ENCODE data around the gene FRMPD1.

Gene FRMPD1

DNA sequence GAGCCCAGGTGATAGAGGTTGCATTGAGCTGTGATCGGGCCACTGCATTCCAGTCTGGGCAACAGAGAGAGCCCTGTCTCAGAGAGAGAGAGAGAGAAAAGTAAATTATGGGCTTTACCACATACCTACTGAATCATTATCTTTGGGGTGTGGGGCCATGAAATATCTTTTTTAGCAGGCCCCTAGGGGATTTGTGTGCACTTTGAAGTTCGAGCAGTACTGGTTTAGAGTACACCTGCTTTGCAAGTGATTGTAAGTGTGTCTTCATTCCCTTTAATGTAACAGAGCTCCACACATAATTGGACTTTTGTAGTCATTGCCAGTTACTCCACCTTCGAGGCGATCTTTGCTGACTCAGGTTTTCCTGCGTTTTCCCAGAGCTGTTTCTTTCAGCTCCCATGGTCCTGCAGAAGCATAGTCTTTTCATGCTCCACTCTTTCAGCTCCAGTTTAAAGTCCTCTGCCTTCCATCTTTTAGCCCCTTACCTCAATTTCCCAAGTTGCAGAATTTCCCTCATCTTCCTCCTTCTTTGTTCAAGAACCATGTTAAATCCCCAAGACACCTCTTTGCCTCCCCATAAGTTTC lies 24.0 kb upstream of the FRMPD1 start:
- no peak for DNase-seq (ENCODE audit: low read depth in 2 of 2)

DNA sequence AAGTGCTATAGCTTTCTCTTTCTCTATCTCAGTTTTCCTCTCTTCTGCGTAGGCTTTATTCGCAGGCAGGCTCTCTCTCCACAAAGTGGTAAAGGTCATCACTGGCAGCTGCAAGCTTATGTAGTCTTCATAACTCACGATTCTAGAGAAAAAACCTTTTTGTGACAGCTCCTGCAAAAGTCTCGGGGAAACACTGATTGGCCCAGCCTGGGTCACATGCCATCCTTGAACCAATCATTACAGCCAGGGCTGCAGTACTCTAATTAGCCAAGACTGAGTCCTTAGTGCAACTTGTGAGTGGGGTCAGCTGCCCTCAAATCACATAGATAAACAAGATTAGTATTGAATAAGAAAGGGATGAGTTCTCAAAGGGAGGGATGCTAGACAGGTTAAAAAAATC lies 18.3 kb upstream of the FRMPD1 start:
- DNase-seq (ENCODE audit: low read depth in 2 of 2), result no peak

DNA sequence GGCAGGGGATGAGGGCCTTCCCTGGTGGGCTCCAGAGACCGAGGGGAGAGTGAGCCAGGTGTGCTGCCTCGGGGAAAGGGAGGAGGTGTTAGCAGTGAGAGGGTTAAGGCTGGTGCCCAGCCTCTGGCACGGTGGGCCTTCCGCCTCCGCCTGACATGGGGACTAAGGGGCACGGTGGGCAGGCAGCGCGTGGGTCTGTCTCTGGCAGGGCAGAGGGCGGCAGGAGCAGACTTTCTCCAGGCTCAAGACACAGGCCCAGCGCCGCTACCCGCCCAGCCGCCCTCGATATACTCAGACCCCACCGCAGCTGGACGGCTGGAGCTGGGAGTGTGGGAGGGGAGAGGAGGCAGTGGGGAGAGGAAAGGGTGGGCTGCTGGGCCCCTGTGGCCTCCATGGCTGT lies 14.9 kb upstream of the FRMPD1 start:
- no peak for DNase-seq (ENCODE audit: low read depth in 2 of 2)

- no peak for DNase-seq (ENCODE audit: low read depth in 2 of 2)
Measured at GRCh38 chr9:37636511-37637448, 14.0 kb upstream of the FRMPD1 start.

DNA sequence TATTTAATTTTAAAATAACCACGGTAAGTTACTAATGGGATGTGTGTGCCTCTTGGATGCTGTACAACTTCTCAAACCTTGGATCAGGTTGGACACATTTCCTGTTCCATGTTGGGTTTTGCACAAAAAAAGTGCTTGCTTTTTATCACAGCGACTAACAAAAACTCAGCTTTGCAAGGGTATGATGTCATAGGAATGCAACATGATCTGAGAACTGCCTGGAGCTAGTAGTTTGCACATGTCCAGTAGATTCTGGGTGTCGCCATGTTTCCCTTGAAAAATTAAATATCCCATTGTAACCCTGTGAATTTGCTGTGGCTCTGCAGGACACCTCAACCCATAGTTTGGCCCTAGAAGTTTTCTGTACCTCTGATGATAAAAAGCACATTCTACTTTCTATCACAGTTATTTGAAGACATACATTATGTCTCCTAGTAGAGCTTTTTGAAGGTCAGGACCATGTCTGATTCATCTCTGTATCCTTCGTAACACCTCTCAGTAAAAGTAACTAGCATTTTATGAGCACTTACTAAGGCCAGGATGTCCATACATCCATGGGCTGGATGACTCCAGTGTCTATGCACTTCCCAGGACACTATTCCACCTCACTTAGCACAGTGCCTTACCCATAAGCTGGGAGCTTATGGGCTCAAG lies 11.5 kb upstream of the FRMPD1 start:
- DNase-seq (ENCODE audit: low read depth in 2 of 2), result no peak

- no peak for DNase-seq (ENCODE audit: low read depth in 2 of 2)
Measured at GRCh38 chr9:37639841-37640240, 10.9 kb upstream of the FRMPD1 start.

GRCh38 chr9:37640246-37640645 lies 10.5 kb upstream of the FRMPD1 start:
- DNase-seq (ENCODE audit: low read depth in 2 of 2), result no peak

GRCh38 chr9:37641331-37641730 lies 9.4 kb upstream of the FRMPD1 start:
- no peak for DNase-seq (ENCODE audit: low read depth in 2 of 2)

DNA sequence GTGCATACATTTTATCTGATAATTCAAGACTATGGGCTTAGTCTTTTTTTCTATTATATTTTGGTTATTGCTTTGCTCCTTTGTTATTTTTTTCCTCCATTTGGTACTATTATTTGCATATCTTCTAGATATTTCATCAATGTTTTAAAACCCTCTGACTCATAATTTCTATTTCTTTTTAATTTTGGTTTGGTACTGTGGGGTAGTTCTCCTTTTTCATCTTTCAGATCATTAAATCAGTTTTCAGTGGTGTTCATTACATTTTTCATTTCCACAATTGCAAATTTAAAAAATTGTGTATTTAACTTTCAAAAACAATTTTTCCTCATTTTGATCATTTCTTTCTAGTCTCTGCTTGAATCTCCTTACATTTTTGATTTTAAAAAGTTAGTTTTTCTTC lies 7.5 kb upstream of the FRMPD1 start:
- DNase-seq (ENCODE audit: low read depth in 2 of 2), result no peak

- DNase-seq (ENCODE audit: low read depth in 2 of 2), result no peak
Measured at GRCh38 chr9:37645903-37646506, 4.7 kb upstream of the FRMPD1 start.

DNA sequence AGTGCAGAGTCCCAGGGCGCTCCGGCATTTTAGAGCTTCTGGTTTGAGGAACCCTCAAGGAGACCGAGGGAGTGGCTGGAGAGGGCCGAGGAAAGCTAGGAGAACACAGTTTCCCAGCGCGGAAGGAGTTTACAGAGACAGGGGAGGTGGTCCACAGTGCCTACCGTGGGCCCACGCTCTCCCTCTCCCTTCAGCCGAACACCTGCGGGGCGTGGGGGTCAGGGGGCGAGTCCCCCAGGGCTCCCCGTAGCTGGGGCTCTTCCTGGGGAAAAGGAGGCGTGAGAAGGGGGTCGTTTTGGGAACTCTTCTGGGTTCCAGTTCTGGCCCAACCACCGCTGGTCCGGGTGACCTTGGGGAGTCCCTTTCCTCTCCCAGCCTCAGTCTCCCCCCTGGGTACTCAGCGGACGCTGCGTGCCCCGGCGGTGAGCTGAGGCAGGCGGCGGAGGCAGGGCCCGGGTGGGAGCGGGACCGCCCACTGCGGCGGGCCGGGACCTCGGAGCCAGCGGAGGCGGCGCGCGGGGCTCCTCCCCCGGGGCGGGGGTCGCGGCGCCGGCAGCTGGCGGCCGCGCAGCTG lies 368 bp upstream of the FRMPD1 start:
- no peak for DNase-seq (ENCODE audit: low read depth in 2 of 2)

DNA sequence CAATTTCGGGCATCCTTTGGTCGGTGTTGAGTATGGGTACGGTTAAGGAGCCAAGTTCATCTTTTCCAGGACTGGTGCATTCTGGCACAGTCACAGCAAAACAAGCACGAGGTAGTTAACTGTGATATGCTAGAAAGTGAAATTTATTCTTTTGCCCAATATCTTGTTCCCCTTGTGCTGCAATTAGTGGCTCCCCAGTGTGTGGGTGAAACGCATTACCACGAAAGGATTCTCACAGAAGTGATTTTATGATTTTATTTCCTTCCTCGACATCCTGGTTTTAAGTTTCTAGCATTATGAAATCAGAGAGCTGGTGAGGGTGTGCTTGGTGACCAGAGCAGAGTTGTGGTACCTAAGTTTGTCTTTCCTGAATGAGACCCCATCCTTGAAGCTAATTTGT lies 1.5 kb downstream of the FRMPD1 start:
- DNase-seq (ENCODE audit: low read depth in 2 of 2), result no peak

DNA sequence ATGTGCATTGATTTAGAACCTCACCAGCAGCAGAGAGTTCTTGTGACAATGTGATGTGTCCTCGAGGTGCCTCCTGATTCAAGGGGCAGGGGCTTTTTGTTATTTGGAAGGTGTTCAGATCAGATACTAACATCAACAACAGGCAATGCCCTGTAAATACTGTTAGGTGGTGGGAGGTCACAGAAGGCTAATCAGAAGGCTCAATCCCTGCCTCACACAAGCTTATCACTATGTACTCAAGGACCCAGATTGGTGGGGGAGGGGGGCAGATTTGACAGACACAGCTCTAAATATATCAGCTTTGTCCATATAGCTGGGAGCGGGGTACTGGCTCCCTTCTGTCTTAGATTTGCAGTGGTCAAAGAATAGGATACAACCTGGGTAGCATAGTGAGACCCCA lies 2.6 kb downstream of the FRMPD1 start:
- DNase-seq (ENCODE audit: low read depth in 2 of 2), result no peak

DNA sequence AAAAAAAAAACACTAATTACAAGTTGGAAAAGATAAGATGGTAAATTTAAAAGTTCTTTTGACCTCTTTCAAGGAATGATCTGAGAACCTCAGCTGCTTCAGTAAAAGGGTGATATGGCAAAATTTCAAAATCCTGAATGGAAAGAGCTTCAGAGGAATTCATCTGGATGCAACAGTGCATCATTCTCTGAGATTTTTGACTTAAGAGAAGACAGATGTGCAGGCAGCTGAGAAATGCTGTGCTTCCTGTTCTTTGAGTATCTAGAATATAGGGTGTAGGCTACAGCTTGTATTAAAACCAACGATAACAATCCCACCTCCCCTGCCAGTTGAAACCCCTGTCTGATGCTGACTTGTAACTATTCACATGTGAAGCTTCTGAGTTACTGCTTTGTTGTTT lies 6.2 kb downstream of the FRMPD1 start:
- DNase-seq (ENCODE audit: low read depth in 2 of 2), result no peak

GRCh38 chr9:37660691-37661090 lies 9.9 kb downstream of the FRMPD1 start:
- no peak for DNase-seq (ENCODE audit: low read depth in 2 of 2)

- DNase-seq (ENCODE audit: low read depth in 2 of 2), result no peak
Measured at GRCh38 chr9:37663926-37664325, 13.2 kb downstream of the FRMPD1 start.

DNA sequence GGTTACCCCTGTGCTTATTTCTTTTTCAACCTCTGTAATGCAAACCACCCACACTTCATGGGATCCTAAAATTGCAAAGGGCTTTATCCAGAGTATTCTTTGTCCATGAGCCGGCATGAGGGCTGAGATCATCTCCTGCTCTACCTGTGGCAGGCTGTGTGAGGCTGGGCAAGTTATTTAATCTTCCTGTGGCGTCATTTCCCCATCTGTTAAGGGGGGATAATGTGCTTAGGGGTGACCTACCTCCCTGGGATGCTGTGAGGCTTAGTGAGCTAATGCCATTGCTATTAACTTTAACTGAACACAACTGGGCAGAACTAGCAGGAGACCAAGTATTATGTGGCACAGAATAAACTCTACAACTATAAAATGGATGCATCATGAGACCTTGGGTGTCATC lies 17.0 kb downstream of the FRMPD1 start:
- no peak for DNase-seq (ENCODE audit: low read depth in 2 of 2)

DNA sequence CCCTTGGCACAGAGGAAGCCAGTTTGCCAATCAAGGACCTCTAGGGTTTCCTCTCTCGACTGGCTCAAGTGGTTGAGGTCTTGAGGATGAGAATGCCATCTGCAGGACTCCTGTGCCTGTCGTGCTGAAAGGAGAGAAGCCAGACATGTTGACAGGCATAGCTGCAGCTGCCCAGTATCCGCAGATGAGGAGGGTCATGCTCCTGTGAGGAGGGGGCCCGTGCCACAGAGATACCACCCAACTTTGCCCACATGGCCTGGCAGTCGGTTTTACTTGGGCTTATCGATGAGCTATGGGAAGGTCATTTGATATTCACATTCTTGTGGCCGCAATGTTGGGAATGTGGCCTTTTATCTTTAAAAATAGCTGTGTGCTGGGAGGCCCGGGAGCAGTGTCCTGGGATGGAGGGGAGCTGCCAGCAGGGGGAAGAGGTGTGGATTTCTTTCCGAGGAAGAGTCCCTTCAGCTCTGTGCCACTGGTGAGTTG lies 17.4 kb downstream of the FRMPD1 start:
- DNase-seq (ENCODE audit: low read depth in 2 of 2), result no peak

DNA sequence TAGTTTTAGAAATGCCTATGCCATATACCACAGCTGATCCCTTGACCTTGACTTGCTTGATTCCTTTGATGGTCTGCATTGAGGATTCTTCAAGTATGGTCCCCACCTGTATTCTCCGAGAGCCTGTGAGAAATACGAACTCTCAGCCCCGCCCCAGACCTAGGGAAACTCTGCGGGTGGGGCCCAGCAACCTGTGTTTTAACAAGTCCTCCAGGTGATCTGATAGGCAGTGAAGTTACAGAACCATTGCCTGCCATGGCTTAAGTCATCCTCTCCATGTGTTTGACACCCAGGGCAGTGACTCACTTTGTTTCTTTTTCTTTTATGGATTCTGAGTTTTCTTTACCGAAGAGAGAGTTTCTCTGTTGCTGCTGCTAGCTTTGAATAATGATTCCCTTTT lies 18.5 kb downstream of the FRMPD1 start:
- DNase-seq (ENCODE audit: low read depth in 2 of 2), result no peak

DNA sequence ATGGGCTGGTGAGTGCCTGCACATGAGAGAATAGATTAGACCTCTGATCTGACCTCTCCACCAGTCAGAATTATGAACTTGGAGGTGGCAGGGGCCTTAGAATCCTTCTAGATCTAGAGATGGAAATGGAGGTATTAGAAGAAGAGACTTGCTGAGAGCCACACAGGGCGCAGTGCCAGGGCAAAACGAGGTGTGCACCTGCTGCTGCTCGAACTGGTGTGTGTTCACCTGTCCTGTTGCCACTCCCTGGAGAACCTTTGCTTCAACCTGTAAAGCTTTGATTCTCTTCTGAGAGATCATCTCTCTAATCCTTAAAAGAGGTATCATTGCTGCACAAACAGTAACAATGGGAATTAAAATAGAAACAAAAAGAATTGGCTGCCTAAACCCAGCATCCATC lies 24.9 kb downstream of the FRMPD1 start:
- no peak for DNase-seq (ENCODE audit: low read depth in 2 of 2)

- no peak for DNase-seq (ENCODE audit: low read depth in 2 of 2)
Measured at GRCh38 chr9:37676411-37676830, 25.7 kb downstream of the FRMPD1 start.

- DNase-seq (ENCODE audit: low read depth in 2 of 2), result no peak
Measured at GRCh38 chr9:37677435-37677834, 26.7 kb downstream of the FRMPD1 start.
